Gastroesophageal sphincter (tissue), 3 donors: ENCODE results near the gene HTRA1.

Experiments
- POLR2A ChIP-seq, 2 donors: fragments of 450-650 bp; IDR thresholded peaks; one replicate each; pipeline ENCODE4 v1.6.1; 2017; ENCODE audit warnings: antibody characterized with exemption in 2 of 2, mild to moderate bottlenecking in 2 of 2, moderate library complexity in 1 of 2
- POLR2AphosphoS5 ChIP-seq: sonication (generic); formaldehyde crosslinking; IDR thresholded peaks from one replicate; pipeline ENCODE4 v1.6.1; 2017; ENCODE audit warnings: antibody characterized with exemption
- TF ChIP-seq, protein P1 (sequence below), 4 experiments: fragments of 200-600 bp in 2 of 4; fragments of 450-650 bp in 2 of 4; sonication (generic) in 1 of 4; IDR thresholded peaks; one replicate each; pipeline ENCODE4 v1.5.1; 2017 to 2019; ENCODE audit warnings: antibody characterized with exemption in 4 of 4, mild to moderate bottlenecking in 2 of 4, moderate library complexity in 2 of 4

DNA sequence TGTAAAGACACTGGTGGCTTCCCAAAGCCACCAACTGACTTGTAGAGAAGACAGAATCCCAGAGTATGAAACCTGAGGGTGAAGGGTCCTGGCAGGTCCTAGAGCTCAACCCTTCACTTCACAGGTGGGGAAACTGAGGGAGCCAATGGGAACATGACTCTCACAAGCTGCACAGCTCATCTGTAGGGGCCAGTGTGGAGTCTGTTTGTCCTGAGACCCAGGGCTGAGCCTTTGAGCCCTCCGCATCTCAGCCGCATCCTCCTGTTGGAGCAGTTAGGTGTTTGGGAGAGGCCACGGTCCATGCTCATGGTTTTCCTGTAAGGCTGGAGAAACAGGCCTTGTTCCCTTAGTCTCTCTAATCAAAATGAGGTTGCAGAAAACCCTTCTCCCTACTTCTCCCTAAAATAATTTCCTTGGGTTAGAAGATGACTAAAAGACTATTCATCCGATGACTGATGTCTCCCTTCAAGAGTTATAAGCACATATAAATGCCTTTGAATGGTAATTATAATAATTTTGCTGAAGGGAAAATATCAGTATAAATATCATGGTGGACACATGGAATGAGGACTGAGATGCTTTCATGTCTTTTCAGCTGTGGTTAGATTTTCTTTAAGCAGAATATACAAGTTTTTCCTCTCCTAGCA, 10.3 kb downstream of the HTRA1 start:
- TF ChIP-seq, protein P1, sequence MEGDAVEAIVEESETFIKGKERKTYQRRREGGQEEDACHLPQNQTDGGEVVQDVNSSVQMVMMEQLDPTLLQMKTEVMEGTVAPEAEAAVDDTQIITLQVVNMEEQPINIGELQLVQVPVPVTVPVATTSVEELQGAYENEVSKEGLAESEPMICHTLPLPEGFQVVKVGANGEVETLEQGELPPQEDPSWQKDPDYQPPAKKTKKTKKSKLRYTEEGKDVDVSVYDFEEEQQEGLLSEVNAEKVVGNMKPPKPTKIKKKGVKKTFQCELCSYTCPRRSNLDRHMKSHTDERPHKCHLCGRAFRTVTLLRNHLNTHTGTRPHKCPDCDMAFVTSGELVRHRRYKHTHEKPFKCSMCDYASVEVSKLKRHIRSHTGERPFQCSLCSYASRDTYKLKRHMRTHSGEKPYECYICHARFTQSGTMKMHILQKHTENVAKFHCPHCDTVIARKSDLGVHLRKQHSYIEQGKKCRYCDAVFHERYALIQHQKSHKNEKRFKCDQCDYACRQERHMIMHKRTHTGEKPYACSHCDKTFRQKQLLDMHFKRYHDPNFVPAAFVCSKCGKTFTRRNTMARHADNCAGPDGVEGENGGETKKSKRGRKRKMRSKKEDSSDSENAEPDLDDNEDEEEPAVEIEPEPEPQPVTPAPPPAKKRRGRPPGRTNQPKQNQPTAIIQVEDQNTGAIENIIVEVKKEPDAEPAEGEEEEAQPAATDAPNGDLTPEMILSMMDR (IDR thresholded peaks at IDR 0.05), result no peak
- TF ChIP-seq POLR2A (IDR thresholded peaks at IDR 0.05) (no peak), POLR2AphosphoS5 (no peak)
